Measurements from ENCODE around the gene SAPCD1.
A peak's percentile ranks its signal among the peaks of the same experiment; 100 is the strongest.

Gene SAPCD1

GRCh38 chr6:31725502-31726350 lies 36.7 kb upstream of the SAPCD1 start:
- TF ChIP-seq, protein P1, sequence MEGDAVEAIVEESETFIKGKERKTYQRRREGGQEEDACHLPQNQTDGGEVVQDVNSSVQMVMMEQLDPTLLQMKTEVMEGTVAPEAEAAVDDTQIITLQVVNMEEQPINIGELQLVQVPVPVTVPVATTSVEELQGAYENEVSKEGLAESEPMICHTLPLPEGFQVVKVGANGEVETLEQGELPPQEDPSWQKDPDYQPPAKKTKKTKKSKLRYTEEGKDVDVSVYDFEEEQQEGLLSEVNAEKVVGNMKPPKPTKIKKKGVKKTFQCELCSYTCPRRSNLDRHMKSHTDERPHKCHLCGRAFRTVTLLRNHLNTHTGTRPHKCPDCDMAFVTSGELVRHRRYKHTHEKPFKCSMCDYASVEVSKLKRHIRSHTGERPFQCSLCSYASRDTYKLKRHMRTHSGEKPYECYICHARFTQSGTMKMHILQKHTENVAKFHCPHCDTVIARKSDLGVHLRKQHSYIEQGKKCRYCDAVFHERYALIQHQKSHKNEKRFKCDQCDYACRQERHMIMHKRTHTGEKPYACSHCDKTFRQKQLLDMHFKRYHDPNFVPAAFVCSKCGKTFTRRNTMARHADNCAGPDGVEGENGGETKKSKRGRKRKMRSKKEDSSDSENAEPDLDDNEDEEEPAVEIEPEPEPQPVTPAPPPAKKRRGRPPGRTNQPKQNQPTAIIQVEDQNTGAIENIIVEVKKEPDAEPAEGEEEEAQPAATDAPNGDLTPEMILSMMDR (conservative IDR thresholded peaks at IDR 0.05), result no peak
- H3K27ac ChIP-seq, result peak overlapping the region; percentile 37; the same call in 1 of the 2 replicates

GRCh38 chr6:31727034-31727716 lies 35.3 kb upstream of the SAPCD1 start:
- H3K27ac ChIP-seq, result no peak overlapping the region
- TF ChIP-seq, protein P1 (conservative IDR thresholded peaks at IDR 0.05), result no peak

DNA sequence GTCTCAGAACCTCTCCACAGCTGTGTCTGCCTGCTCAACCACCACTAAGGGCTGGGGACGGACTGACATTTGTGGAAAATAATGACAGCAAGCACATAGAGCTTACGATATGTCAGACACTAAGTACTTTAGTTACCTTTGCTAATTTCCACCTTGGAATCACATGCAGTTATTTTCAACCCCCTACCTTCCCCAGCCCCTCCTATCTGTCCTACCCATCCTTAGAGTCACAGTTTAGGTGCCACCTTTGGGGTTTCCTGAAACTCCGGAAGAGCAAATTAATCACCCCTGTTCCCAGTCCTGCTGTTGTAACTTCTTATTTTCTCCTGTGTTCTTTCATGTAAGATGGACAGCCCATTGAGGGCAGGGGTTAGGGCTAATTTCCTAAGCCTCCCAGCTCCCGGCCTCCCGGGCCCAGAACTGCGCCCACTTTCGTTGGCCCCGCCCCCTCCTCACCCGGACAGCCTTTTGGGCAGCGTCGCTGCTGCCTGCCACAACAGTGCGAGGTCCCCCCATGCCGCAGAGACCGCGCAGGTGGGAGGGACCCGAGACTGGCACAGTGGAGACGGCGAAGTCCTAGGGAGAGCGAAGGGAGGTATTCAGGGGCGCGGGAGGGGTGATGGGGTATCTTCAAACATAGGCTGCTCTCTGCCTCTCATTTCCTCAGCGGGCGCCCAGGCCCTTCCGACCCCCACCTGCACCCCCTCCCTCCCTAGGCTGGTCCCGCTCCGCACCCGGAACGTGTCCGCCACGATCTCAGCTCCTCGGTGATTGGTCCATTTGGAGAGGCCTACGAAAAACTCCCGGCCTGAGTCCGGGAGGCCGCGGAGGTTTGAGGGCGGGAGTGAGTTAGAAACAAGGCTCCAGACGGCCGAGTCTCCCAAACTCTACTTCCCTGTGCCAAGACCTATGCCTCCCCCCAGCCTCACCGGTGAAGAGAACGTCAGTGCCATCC lies 34.5 kb upstream of the SAPCD1 start:
- TF ChIP-seq, protein P1 (conservative IDR thresholded peaks at IDR 0.05), result no peak
- H3K27ac ChIP-seq, result peak overlapping the region; percentile 77; the same call in 1 of the 2 replicates

DNA sequence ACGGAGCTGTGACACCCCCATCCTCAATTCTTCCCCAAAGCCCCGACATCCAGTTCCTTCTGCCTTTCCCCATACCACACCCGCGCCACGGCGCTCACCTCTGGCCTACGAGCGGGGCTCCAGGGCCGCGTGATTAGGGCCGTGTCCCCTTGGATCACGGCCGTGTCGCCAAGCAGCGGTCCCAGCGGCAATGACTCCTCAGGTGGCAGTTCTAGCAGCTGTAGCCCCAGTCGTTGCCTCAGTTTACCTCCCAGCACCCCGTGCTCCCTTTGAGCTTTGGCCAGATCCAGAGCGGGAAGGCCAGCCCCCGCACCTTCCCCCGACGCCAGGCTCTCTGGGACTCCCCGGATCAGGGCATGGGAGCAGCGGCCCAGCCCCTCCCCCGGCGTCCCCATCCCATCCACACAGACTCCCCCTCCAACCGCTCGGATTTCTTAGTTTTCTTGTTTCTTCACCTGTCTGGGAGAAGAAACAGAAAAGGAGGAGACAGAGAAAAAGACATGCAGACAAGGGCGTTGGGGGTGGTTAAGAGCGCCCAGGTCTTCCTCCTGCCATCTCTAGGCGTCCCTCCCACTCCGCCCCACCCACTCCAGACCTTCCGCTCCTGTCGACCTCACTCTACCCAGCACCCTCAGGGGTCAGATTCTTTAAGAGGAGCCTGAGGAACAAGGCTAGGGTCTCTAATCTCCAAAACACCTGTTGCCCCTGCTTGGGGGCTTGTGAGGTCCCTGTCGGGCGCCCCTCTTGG lies 33.5 kb upstream of the SAPCD1 start, which contains the start of gene DDAH2:
Gene DDAH2, minus strand, starts transcription at position 533 of the 748 bp plus-strand sequence. Its CDS starts 138 bp downstream, at position 395.
- TF ChIP-seq, protein P1 (conservative IDR thresholded peaks at IDR 0.05), result no peak
- H3K27ac ChIP-seq, result peak within 1 kb of the TSS; percentile 77

- TF ChIP-seq, protein P1 (conservative IDR thresholded peaks at IDR 0.05), result peak; percentile 77
- peak overlapping the region; percentile 77 for H3K27ac ChIP-seq
These were observed 32.9 kb upstream of the SAPCD1 start for GRCh38 chr6:31729515-31729978.

- TF ChIP-seq, protein P1 (conservative IDR thresholded peaks at IDR 0.05), result no peak
- H3K27ac ChIP-seq, result peak overlapping the region; percentile 77
These were observed 32.4 kb upstream of the SAPCD1 start for GRCh38 chr6:31729979-31730630.

Measured in VCaP (cell line).